A549 (cell line): ENCODE results near the gene FOXO3. TPM values are rescaled to one million over a fixed set of nuclear protein-coding genes. Genes with fewer than 3 reads are reported as not detected.
A peak's percentile ranks its signal among the peaks of the same experiment; 100 is the strongest.

Experiments used
- ATAC-seq, 2 experiments: fragments of 200-7000 bp in 1 of 2; fragments of >200 bp in 1 of 2; cut with Nextera tagmentation in 1 of 2; cut with Tn5 transposase in 1 of 2; 3 replicates each; pipeline versions ENCODE4 v1.8.0 to v1.9.1; 2018 to 2020; ENCODE audit warnings: mild to moderate bottlenecking in 1 of 2, moderate library complexity in 1 of 2
- CTCF ChIA-PET: fragments of 300-600 bp; sonication (Branson Sonifier 250); formaldehyde crosslinking; extraction: SDS; loops from one replicate; lab custom pipeline; 2021; ENCODE audit warnings: antibody characterized with exemption, inconsistent platforms; lab: Yijun Ruan, JAX
- POLR2A ChIA-PET: fragments of 350-600 bp; formaldehyde crosslinking; extraction: SDS; loops from one replicate; lab custom pipeline; 2021; ENCODE audit warnings: antibody characterized with exemption, inconsistent platforms; lab: Yijun Ruan, JAX
- DNase-seq, 2 experiments: peaks; one replicate each; pipeline versions ENCODE4 v3.0.0 to v3.0.0-alpha.2; 2011 to 2016; ENCODE audit warnings: low read depth in 1 of 2, low spot score in 1 of 2
- FAIRE-seq: peaks from 2 replicates; lab custom pipeline; 2011; peaks lifted over from hg19 to GRCh38; lab: Jason Lieb, UNC
- H3K27ac ChIP-seq, 2 experiments: fragments of >200 bp; sonication (Bioruptor Twin); formaldehyde crosslinking; 3 replicates each; pipeline ENCODE4 v1.5.1; 2016 to 2017
- H3K4me1 ChIP-seq: fragments of >200 bp; sonication (Bioruptor Twin); formaldehyde crosslinking; 3 replicates; pipeline ENCODE4 v1.6.1; 2016
- H3K4me2 ChIP-seq: fragments of >200 bp; sonication (Bioruptor Twin); formaldehyde crosslinking; 3 replicates; pipeline ENCODE4 v1.6.1; 2016
- H3K4me3 ChIP-seq: fragments of >200 bp; sonication (Bioruptor Twin); formaldehyde crosslinking; 3 replicates; pipeline ENCODE4 v1.5.1; 2016
- H3K9me3 ChIP-seq: fragments of >200 bp; sonication (Bioruptor Twin); formaldehyde crosslinking; 3 replicates; pipeline ENCODE4 v1.6.1; 2016
- CHD2 ChIP-seq: fragments of 150-350 bp; IDR thresholded peaks from 2 replicates; pipeline ENCODE4 v1.6.1; 2014; ENCODE audit warnings: low read length; ENCODE audit not compliant: partially characterized antibody
- EHMT2 ChIP-seq: fragments of 200-600 bp; sonication (generic); IDR thresholded peaks from 2 replicates; pipeline ENCODE4 v1.6.1; 2016; ENCODE audit warnings: antibody characterized with exemption, low read depth, mild to moderate bottlenecking, moderate library complexity
- FOSB ChIP-seq: fragments of 250-450 bp; sonication (Bioruptor Pico); IDR thresholded peaks from 2 replicates; pipeline ENCODE4 v1.5.0; 2020; ENCODE audit warnings: mild to moderate bottlenecking, moderate library complexity
- FOXS1 ChIP-seq: fragments of 250-450 bp; sonication (Bioruptor Pico); IDR thresholded peaks from 2 replicates; pipeline ENCODE4 v1.5.0; 2020; ENCODE audit warnings: mild to moderate bottlenecking, moderate library complexity
- GATA3 ChIP-seq: IDR thresholded peaks from 2 replicates; pipeline ENCODE4 v1.6.1; 2012; ENCODE audit warnings: borderline replicate concordance
- HOXB13 ChIP-seq: fragments of 250-450 bp; sonication (Bioruptor Pico); IDR thresholded peaks from 2 replicates; pipeline ENCODE4 v1.5.0; 2020; ENCODE audit warnings: low read depth, mild to moderate bottlenecking, moderate library complexity
- HOXB5 ChIP-seq: fragments of 250-450 bp; sonication (Bioruptor Pico); IDR thresholded peaks from 2 replicates; pipeline ENCODE4 v1.5.0; 2020; ENCODE audit warnings: mild to moderate bottlenecking, moderate library complexity
- JUN ChIP-seq, 2 experiments: fragments of >200 bp; sonication (Bioruptor Twin); formaldehyde crosslinking; IDR thresholded peaks; 2 replicates in 1 of 2; 3 replicates in 1 of 2; pipeline ENCODE4 v1.6.1; 2016 to 2017
- JUNB ChIP-seq: fragments of >200 bp; sonication (Bioruptor Twin); formaldehyde crosslinking; IDR thresholded peaks from 2 replicates; pipeline ENCODE4 v1.6.1; 2016
- KDM1A ChIP-seq: fragments of 200-600 bp; sonication (generic); IDR thresholded peaks from 2 replicates; pipeline ENCODE4 v1.6.1; 2016; ENCODE audit warnings: low read depth, mild to moderate bottlenecking
- NR3C1 ChIP-seq: fragments of >200 bp; sonication (Bioruptor Twin); formaldehyde crosslinking; IDR thresholded peaks from 3 replicates; pipeline ENCODE4 v1.6.1; 2017
- POLR2AphosphoS2 ChIP-seq: conservative IDR thresholded peaks from 2 replicates; pipeline ENCODE4 v1.6.1; 2012; ENCODE audit warnings: low read length, improper control_type of control experiment, inconsistent platforms
- RNF2 ChIP-seq: fragments of 200-600 bp; sonication (generic); IDR thresholded peaks from 2 replicates; pipeline ENCODE4 v1.6.1; 2016; ENCODE audit warnings: low read depth, mild to moderate bottlenecking, antibody characterized with exemption, moderate library complexity, borderline replicate concordance
- TFCP2L1 ChIP-seq: fragments of 250-450 bp; sonication (Bioruptor Pico); IDR thresholded peaks from 2 replicates; pipeline ENCODE4 v1.5.0; 2021; ENCODE audit warnings: mild to moderate bottlenecking
- TP53 ChIP-seq: fragments of 250-450 bp; sonication (Bioruptor Pico); IDR thresholded peaks from 2 replicates; pipeline ENCODE4 v1.5.0; 2021; ENCODE audit warnings: mild to moderate bottlenecking, moderate library complexity
- ZC3H11A ChIP-seq: fragments of 450-650 bp; IDR thresholded peaks from 2 replicates; pipeline ENCODE4 v1.6.1; 2014; ENCODE audit warnings: antibody characterized with exemption, mild to moderate bottlenecking
- ZFP36 ChIP-seq: fragments of 450-650 bp; IDR thresholded peaks from 2 replicates; pipeline ENCODE4 v1.6.1; 2014; ENCODE audit warnings: borderline replicate concordance; ENCODE audit not compliant: partially characterized antibody
- ZSCAN20 ChIP-seq: fragments of 250-450 bp; sonication (Bioruptor Pico); IDR thresholded peaks from 2 replicates; pipeline ENCODE4 v1.8.0; 2022; ENCODE audit warnings: mild to moderate bottlenecking, moderate library complexity
- WGBS: methylation state at CpG from one replicate; pipeline ENCODE4 v1.1.6; 2017; ENCODE audit errors: missing lambda C conversion rate; 5-methylcytosine and 5-hydroxymethylcytosine counted together
- polyA plus RNA-seq, 4 experiments: library from polyadenylated mRNA; depleted of rRNA in 3 of 4; stranded (reverse); fragments of >200 nt; fragmentation: RNase III in 1 of 4; extraction: RNeasy Plus Mini Kit Qiagen cat#74134 plus additional on column Dnase treatment in 1 of 4; gene quantifications; 2 replicates in 3 of 4; 3 replicates in 1 of 4; pipeline ENCODE4 v1.2.3, GENCODE V29; 2011 to 2017
- TF ChIP-seq, protein P1 (sequence below): IDR thresholded peaks from 2 replicates; pipeline ENCODE4 v1.6.1; 2012
- TF ChIP-seq, protein P2 (sequence below): fragments of 150-350 bp; IDR thresholded peaks from 2 replicates; pipeline ENCODE4 v1.6.1; 2014; ENCODE audit warnings: low read depth, mild to moderate bottlenecking, low read length
- TF ChIP-seq, protein P3 (sequence below): fragments of >200 bp; sonication (Bioruptor Twin); formaldehyde crosslinking; IDR thresholded peaks from 2 replicates; pipeline ENCODE4 v1.6.1; 2016
- TF ChIP-seq, protein P4 (sequence below): fragments of >200 bp; sonication (Bioruptor Twin); formaldehyde crosslinking; IDR thresholded peaks from 3 replicates; pipeline ENCODE4 v1.5.1; 2016
- TF ChIP-seq, protein P5 (sequence below): fragments of 450-650 bp; IDR thresholded peaks from 2 replicates; pipeline ENCODE4 v1.6.1; 2014; ENCODE audit warnings: antibody characterized with exemption
- TF ChIP-seq, protein P6 (sequence below): fragments of 250-450 bp; sonication (Bioruptor Pico); IDR thresholded peaks from 2 replicates; pipeline ENCODE4 v1.5.0; 2020; ENCODE audit warnings: low read depth, mild to moderate bottlenecking, moderate library complexity

The FOXO3 gene
- polyA plus RNA-seq, 2 of the 4 experiments (the other 2 are of a cell fraction): 4.6 to 7.5 TPM

DNA sequence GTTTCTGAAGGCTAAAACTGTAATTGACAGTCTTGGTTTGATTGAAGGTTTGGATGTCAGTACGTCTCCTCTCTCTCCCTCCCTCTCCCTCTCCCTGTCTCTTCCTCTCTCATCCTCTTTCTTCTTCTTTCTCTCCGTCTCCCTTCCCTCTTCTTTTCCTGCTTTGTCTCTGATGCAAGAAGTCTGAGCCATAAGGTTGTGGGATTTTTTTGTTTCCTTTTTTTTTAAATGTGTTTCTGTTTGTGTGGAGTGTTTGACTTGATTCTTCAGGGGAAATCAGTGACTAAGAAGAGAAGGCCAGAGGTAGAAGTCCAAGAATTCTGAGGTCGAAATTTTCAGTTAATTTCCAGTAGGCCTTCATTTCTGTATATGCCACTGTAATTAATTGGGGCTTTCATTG is 111.9 kb downstream of the FOXO3 start:
- no peak overlapping the region for H3K27ac ChIP-seq
- no peak overlapping the region for H3K4me2 ChIP-seq
- no peak overlapping the region for H3K4me3 ChIP-seq
- H3K9me3 ChIP-seq: no peaks in the 10 kb centered on the region
- H3K4me1 ChIP-seq: peaks cover 13% of the 10 kb centered on the region; the same call in 2 of the 3 replicates
- CTCF ChIA-PET: no interaction called here
- POLR2A ChIA-PET: no interaction called here
- DNase-seq: no peak
- TF ChIP-seq, protein P1, sequence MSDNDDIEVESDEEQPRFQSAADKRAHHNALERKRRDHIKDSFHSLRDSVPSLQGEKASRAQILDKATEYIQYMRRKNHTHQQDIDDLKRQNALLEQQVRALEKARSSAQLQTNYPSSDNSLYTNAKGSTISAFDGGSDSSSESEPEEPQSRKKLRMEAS: no peak
- no peak for TF ChIP-seq KDM1A
- no peak for TF ChIP-seq HOXB13
- no peak for TF ChIP-seq GATA3
- TF ChIP-seq, all 56 proteins: peak for 0
- FAIRE-seq (no peak), ATAC-seq (no peak)
- 77% methylated on average over 3 of the region's 3 CpGs for WGBS

DNA sequence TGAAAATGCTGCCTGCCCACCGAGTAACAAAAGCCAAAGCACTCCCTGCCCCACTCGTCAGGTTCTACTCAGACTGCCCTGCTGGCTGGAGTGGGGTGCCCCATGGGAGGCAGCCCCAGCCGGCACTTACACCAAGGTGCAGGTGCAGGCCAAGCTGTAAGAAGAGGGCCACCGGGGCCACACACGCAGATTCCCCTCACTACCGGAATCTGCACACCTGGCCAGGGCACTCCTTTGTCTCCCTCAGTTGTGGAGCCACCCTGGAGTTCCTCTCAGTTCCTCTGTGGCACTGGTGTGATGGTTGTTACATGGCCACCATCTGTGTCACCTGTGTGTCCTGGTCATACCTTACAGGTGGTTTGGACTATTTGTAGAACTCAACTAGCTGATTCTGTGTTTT is 112.4 kb downstream of the FOXO3 start:
- 89% methylated on average over 2 of the region's 6 CpGs for WGBS
- Histone ChIP-seq H3K4me2 (no peak overlapping the region; the same call in 2 of the 3 replicates), H3K9me3 (no peaks in the 10 kb centered on the region), H3K4me3 (no peak overlapping the region), H3K4me1 (peaks cover 18% of the 10 kb centered on the region; the same call in 2 of the 3 replicates), H3K27ac (no peak overlapping the region)
- POLR2A ChIA-PET: no interaction called here
- no peak for TF ChIP-seq EHMT2
- TF ChIP-seq FOXS1: no peak
- TF ChIP-seq HOXB5 (CRISPR knock-in tag): no peak
- TF ChIP-seq, protein P2, sequence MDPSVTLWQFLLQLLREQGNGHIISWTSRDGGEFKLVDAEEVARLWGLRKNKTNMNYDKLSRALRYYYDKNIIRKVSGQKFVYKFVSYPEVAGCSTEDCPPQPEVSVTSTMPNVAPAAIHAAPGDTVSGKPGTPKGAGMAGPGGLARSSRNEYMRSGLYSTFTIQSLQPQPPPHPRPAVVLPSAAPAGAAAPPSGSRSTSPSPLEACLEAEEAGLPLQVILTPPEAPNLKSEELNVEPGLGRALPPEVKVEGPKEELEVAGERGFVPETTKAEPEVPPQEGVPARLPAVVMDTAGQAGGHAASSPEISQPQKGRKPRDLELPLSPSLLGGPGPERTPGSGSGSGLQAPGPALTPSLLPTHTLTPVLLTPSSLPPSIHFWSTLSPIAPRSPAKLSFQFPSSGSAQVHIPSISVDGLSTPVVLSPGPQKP: no peak
- no peak for TF ChIP-seq ZFP36
- TF ChIP-seq TP53: no peak
- no peak for TF ChIP-seq HOXB13
- no peak for TF ChIP-seq TFCP2L1 (CRISPR knock-in tag)
- CTCF ChIA-PET: no interaction called here
- FAIRE-seq (no peak), DNase-seq (no peak), ATAC-seq (no peak)

DNA sequence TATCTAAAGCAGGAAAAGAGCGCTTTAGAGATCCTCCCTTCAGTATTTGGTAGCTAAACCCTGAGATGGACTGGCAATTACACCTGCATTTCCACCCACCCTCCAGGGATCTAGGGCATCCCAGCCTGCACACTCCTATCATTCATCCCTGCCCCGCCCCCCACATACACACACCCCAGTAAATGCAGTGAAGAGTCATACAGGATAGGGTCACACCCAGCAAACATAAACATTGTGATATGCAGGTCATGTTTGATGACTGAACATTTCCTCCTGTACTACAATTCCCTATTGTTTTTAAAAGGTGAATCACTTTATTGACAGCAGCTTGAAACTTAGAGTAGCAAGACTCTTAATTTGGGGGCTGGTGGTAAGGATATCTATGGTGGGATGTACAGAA is 112.9 kb downstream of the FOXO3 start:
- ChIA-PET POLR2A (no interaction called here), CTCF (no interaction called here)
- Histone ChIP-seq H3K9me3 (no peaks in the 10 kb centered on the region), H3K4me2 (peak overlapping the region; percentile 23; the same call in 1 of the 3 replicates), H3K4me1 (peaks cover 19% of the 10 kb centered on the region; the same call in 2 of the 3 replicates), H3K4me3 (no peak overlapping the region), H3K27ac (no peak overlapping the region)
- DNase-seq: peak; percentile 9 to 27
- no peak for ATAC-seq
- FAIRE-seq: no peak
- TF ChIP-seq NR3C1 (no peak), JUNB (no peak), ZC3H11A (no peak), POLR2AphosphoS2 (no peak), ZSCAN20 (CRISPR knock-in tag) (no peak), KDM1A (no peak), CHD2 (no peak), RNF2 (no peak), JUN (IDR thresholded peaks at IDR 0.05) (no peak), FOSB (no peak)
- TF ChIP-seq, protein P3, sequence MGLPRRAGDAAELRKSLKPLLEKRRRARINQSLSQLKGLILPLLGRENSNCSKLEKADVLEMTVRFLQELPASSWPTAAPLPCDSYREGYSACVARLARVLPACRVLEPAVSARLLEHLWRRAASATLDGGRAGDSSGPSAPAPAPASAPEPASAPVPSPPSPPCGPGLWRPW: no peak
- TF ChIP-seq, protein P4, sequence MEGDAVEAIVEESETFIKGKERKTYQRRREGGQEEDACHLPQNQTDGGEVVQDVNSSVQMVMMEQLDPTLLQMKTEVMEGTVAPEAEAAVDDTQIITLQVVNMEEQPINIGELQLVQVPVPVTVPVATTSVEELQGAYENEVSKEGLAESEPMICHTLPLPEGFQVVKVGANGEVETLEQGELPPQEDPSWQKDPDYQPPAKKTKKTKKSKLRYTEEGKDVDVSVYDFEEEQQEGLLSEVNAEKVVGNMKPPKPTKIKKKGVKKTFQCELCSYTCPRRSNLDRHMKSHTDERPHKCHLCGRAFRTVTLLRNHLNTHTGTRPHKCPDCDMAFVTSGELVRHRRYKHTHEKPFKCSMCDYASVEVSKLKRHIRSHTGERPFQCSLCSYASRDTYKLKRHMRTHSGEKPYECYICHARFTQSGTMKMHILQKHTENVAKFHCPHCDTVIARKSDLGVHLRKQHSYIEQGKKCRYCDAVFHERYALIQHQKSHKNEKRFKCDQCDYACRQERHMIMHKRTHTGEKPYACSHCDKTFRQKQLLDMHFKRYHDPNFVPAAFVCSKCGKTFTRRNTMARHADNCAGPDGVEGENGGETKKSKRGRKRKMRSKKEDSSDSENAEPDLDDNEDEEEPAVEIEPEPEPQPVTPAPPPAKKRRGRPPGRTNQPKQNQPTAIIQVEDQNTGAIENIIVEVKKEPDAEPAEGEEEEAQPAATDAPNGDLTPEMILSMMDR: no peak
- TF ChIP-seq, protein P5, sequence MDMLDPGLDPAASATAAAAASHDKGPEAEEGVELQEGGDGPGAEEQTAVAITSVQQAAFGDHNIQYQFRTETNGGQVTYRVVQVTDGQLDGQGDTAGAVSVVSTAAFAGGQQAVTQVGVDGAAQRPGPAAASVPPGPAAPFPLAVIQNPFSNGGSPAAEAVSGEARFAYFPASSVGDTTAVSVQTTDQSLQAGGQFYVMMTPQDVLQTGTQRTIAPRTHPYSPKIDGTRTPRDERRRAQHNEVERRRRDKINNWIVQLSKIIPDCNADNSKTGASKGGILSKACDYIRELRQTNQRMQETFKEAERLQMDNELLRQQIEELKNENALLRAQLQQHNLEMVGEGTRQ: no peak
- TF ChIP-seq, protein P6, sequence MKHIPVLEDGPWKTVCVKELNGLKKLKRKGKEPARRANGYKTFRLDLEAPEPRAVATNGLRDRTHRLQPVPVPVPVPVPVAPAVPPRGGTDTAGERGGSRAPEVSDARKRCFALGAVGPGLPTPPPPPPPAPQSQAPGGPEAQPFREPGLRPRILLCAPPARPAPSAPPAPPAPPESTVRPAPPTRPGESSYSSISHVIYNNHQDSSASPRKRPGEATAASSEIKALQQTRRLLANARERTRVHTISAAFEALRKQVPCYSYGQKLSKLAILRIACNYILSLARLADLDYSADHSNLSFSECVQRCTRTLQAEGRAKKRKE: no peak
- WGBS: 49% methylated on average over 2 of the region's 2 CpGs
